Measurements from ENCODE around the gene KRTAP2-2.

Gene KRTAP2-2

DNA sequence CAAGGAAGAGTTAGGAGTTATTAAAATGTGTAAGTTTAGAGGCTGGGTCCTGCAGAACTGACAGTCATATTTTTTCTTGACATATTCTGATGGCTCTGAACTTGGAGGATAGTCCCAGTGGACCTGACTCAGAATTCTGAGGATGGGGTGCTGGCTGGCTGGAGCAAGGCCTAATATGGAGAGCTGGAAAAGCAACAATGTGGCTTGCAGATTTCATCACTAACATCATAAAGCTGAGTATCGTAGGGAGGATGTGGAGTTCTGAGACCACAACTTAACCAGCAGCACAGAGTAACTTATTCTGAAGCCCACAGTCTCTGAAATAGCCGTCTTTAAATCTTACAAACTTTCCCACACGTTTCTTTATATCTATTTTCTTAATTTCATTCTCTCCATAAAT is 30.3 kb downstream of the KRTAP2-2 start:
- no peak for DNase-seq (ENCODE audit: low spot score)

DNA sequence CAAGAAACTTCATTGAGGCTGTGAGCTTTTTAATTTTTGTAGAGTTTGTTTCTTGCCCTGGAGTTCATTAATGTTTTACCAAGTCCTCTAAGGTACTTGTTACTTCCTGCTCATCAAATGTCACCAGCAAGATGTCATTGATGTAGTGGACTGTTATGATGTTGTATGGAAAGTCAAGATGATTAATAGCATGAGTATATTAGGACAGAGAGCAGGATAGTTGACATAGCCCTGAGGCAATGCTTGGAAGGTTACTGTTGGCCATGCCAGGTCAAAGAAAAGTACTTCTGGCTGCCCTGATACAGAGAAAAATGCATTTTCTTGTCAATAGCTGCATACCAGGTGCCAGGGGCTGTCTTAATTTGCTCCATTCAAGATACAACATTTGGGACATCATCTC is 34.7 kb downstream of the KRTAP2-2 start:
- no peak for DNase-seq (ENCODE audit: low spot score)

DNA sequence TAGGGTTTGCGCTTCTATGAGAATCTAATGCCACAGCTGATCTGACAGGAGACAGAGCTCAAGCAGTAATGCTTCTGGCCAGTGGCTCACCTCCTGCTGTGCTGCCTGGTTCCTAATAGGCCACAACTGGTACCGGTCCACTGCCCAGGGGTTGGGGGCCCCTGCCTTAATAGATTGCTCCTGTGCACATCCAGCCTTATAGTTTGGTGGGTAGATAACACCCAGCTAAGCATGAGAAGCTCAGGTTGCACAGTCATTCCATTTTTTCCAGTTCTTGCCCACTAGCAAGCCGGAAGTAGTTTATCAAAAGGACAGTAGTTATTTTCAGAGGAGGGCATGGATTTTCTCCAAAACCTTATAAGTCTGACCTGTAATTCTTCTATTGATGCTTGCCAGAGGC is 35.6 kb downstream of the KRTAP2-2 start:
- no peak for DNase-seq (ENCODE audit: low spot score)

DNA sequence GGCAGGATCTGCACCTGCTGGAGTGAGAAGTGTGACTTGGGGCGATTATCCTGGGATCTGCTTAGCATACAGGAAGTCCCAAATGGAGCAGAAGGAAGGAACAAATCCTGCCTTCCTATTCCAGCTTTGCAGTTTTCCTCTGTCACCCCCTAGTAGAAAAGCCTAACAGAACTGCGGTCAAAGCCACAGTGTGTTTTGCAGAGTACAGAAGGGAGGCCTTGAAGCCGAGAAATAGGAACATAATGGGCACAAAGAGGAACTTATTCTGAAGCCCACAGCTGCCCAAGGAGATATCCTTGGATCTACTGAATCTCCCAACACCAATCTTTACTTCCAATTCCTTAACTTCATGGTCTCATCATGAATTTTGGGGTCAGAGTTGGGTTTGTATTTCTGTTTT is 36.5 kb downstream of the KRTAP2-2 start:
- no peak for DNase-seq (ENCODE audit: low spot score)

DNA sequence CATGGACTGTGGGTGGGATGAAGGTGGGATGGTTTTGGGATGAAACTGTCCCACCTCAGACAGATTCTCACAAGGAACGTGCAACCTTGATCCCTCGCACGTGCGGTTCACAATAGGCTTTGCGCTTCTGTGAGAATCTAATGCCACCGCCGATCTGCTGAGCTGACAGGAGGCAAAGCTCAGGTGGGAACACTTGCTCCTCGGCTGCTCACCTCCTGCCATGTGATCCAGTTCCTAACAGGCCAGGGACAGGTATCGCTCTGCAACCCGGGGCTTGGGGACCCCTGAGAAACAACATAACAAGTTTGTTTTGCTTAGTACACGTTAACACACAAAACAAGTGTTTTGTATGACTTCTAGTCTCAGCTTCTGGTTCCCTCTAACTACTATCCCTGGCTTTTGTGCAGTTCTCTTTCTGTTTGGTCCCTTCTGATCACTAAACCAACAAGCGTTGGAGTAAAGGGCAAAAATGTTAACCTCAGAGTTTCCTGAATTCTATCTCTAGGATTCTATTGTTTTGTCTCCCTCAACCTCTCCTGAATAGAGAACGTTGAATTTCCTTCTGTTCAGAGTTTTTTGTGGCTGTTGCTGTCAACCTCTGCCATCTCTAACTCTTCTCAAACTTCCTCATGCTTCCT is 38.3 kb downstream of the KRTAP2-2 start:
- DNase-seq (ENCODE audit: low spot score): no peak

DNA sequence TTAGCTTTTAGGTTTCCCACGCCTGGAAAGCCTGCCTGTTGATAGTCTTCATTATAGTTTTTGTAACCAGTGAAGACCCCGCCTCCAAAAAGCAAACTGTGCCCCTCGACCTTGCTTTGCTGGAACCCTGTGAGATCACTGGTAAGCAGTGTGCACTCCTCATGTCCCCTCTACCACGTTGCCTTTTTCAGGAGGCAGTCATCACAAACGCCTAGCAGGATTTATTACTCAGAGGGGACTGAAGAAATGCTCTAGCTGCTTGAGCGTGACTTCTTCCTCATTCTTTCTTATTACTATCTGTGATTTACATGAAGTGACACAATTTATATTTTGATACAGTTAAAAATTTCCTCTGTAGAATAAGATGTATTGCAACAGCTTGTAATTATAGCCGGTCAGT is 39.6 kb downstream of the KRTAP2-2 start:
- no peak for DNase-seq (ENCODE audit: low spot score)

DNA sequence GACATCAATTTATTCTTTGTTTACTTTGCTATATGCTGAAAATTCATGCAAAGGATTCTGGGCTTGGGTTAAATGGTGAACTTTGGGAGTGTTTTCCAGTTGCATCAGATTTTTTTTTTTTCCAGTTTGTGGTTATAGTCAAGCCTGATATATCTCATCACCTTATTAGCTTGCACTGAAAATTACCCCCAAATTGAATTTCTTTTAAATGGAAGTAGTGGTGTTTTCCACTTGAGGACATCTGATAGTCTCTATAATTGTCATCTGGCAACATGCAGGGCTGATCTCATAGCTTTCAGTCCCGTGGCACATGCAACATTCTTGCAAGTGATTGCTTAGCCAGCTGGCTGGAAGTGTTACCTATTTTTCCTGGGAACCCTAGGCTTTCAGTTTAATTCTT is 41.4 kb downstream of the KRTAP2-2 start:
- DNase-seq (ENCODE audit: low spot score): peak; percentile 69

DNA sequence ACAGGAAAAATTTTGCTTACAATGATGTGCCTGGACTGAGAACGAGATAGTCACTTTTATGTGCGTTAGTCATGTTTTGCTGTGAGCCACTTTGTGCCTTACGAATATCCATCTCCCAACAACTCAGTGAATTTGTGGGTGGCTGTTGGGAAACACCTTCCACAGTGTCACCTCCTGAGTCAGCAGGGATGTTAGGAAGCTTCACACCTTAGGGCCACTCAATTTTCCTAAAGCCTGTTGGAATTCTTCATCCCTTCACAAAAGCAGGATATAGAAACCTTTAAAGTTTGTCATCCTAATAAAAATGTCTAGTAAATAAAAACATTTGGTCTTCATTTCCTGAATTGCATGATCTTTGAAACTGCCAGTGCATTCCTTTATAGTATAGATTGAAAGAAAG is 41.8 kb downstream of the KRTAP2-2 start:
- DNase-seq (ENCODE audit: low spot score): peak; percentile 19

DNA sequence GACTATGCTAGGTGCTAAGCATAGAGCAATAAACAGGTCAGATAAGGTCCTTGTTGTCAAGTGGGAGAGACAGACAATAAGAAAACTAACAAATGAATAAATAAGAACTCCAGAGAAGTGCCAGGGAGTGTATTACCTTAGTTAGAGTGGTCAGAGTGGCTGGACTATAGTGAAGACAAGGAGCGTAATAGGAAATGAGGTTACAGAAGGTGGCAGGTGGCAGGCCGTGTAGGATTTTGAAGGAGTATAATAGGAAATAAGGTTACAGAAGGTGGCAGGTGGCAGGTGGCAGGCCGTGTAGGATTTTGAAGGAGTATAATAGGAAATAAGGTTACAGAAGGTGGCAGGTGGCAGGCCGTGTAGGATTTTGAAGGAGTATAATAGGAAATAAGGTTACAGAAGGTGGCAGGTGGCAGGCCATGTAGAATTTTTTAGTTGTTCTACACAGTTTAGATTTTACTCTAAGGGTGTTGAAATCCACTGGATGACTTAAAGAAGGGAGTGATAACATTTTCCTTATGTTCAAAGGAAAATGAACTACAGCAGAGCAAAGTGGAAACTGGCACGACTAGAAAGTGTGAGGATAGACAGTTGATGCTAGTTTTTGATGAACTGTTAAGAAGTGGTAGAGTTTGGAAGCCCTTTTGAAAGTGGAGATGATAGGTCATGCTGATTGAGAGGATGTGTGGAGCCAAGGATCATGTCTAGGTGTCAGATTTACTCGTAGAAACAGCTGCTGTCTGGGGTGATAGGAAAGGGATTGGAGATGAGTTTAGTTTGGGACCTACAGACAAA is 42.5 kb downstream of the KRTAP2-2 start:
- no peak for DNase-seq (ENCODE audit: low spot score)

DNA sequence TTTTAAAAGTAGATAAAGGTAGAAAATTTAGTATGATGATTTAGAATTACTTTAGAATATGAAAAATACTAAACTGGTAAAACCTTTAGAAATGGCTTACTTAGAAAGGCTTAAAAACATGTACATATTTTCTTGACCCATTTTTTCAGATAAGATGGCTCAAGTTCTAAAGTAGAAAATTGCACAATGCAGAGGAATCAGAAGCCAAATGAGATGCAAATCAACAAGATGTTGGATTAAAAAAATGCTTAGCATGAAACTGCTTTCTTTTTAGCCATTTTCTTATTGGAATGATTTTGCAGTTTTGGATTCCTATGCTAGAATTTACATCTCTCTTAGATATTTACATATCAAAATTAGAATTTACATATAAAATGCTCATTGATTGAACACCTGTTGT is 44.6 kb downstream of the KRTAP2-2 start:
- no peak for DNase-seq (ENCODE audit: low spot score)

DNA sequence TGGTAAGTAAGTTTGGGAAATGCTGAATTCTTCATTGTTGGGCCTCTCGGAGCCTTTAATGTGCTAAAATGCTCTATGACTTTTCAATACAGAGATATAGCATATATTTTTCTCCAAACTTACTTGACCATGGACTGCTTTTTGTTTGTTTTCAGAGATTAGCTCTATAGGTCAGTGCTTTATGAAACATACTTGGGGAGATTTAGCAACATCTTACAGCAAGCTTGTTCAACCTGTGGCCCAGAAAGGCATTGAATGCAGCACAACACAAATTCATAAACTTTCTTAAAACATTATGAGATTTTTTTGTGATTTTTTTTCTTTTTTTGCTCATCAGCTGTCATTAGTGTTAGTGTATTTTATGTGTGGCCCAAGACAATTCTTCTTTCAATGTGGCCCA is 45.1 kb downstream of the KRTAP2-2 start:
- no peak for DNase-seq (ENCODE audit: low spot score)

DNA sequence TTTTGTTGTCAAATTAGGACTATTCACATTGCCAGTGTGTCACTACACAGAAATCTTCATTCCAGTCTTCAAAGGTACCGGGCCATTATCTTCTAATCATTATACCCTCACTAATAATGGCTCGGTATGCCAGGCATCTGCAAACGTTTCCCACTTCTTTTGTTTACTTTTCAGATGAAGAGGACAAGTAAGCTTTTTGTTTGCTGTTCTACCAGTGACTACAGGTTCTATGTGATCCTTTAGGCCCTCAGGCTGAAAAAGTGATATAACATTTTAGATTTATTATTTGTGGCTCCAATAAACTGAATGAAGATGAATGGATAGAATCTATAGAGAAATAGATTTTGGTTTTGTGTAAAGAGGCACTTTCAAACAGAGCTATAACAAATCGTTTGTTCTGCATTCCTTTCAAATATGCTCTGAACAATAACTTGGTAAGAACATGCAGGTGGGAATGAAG is 45.7 kb downstream of the KRTAP2-2 start:
- no peak for DNase-seq (ENCODE audit: low spot score)

DNA sequence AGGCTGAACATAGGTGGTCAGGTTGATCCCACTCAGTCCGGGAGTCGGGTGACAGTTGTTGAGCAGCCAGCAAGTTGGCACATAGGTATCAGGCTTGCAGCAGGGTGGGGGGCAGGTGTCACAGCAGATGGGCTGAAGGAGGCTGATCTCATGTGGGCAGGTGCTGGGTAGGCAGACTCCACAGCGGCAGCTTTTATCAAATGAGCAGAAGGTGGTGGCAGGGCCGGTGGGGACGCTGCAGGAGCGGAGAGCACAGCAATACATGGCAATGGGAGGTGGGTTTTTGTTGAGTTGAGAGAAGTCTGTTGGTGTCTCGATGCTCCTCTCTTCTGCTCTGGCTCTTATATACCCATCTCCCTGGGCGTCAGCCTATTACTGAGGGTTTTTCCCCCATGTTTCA is 46.2 kb downstream of the KRTAP2-2 start, which contains the start of gene KRTAP3-1:
Gene KRTAP3-1 (minus strand): TSS at position 318 of the 400 bp plus-strand sequence. CDS start 54 bp downstream, at position 264.
- no peak for DNase-seq (ENCODE audit: low spot score)

All from AG20443 (cell line).